Endothelial cell of umbilical vein (primary cell): ENCODE measurements around the gene ABCA1. TPM values are rescaled to one million over a fixed set of nuclear protein-coding genes. Genes with fewer than 3 reads are reported as not detected.

Experiments
- BruUV-seq: library from RNA; stranded (reverse); fragments of 400-500 nt; replicated peaks from 2 replicates; lab custom pipeline; 2021; lab: Mats Ljungman, UMichigan
- CTCF ChIA-PET: fragments of 300-600, 350-600 bp; sonication (Branson Sonifier 250); formaldehyde crosslinking; loops from one replicate; lab custom pipeline; 2021; ENCODE audit warnings: antibody characterized with exemption, inconsistent platforms; lab: Charles Lee
- POLR2A ChIA-PET: fragments of 300-600, 350-600 bp; sonication (Branson Sonifier 250); formaldehyde crosslinking; loops from one replicate; lab custom pipeline; 2021; ENCODE audit warnings: antibody characterized with exemption, inconsistent platforms; lab: Charles Lee
- DNase-seq: peaks from one replicate; pipeline ENCODE4 v3.0.0-alpha.2; 2011; ENCODE audit warnings: low read depth, low spot score
- FAIRE-seq: peaks from 2 replicates; lab custom pipeline; 2011; peaks lifted over from hg19 to GRCh38; lab: Jason Lieb, UNC
- H2AFZ ChIP-seq: 2 replicates; pipeline ENCODE4 v1.6.0; 2012; ENCODE audit warnings: low read depth, low read length, control low read depth, inconsistent platforms
- H3K27ac ChIP-seq: 2 replicates; pipeline ENCODE4 v1.5.1; 2011; ENCODE audit warnings: low read depth, mild to moderate bottlenecking, control low read depth, low read length, moderate library complexity; ENCODE audit not compliant: insufficient read depth
- H3K27me3 ChIP-seq, 2 experiments: 2 replicates each; pipeline versions ENCODE4 v1.6.0 to v1.6.1; 2011; ENCODE audit warnings: low read length in 2 of 2, mixed read lengths in 1 of 2; ENCODE audit not compliant: control insufficient read depth in 2 of 2, insufficient read depth in 2 of 2
- H3K36me3 ChIP-seq, 2 experiments: 2 replicates in 1 of 2; 3 replicates in 1 of 2; pipeline ENCODE4 v1.5.1; 2011; ENCODE audit warnings: low read length in 2 of 2, mild to moderate bottlenecking in 1 of 2, moderate library complexity in 1 of 2; ENCODE audit not compliant: control insufficient read depth in 2 of 2, insufficient read depth in 2 of 2; ENCODE audit errors: extremely low read depth in 1 of 2
- H3K4me1 ChIP-seq: 3 replicates; pipeline ENCODE4 v1.5.1; 2011; ENCODE audit warnings: mild to moderate bottlenecking, low read length; ENCODE audit not compliant: control insufficient read depth, insufficient read depth; ENCODE audit errors: extremely low read depth
- H3K4me2 ChIP-seq: 2 replicates; pipeline ENCODE4 v1.6.1; 2011; ENCODE audit warnings: low read length, control low read depth, mixed read lengths; ENCODE audit not compliant: insufficient read depth
- H3K4me3 ChIP-seq, 3 experiments: fragments of 200-600 bp in 1 of 3; sonication (generic), shearing (Covaris generic) in 1 of 3; replicated peaks in 1 of 3; 2 replicates each; pipeline ENCODE4 v1.5.1; 2011 to 2016; ENCODE audit warnings: control low read depth in 3 of 3, low read length in 3 of 3, mild to moderate bottlenecking in 2 of 3, inconsistent platforms in 1 of 3, low read depth in 1 of 3, moderate library complexity in 1 of 3; ENCODE audit not compliant: insufficient read depth in 1 of 3
- H3K79me2 ChIP-seq: 2 replicates; pipeline ENCODE4 v1.6.0; 2012; ENCODE audit warnings: low read length, inconsistent platforms; ENCODE audit not compliant: control insufficient read depth, insufficient read depth
- H3K9ac ChIP-seq: replicated peaks from 2 replicates; pipeline ENCODE3; 2011; ENCODE audit warnings: low read length, control low read depth; ENCODE audit not compliant: insufficient read depth; ENCODE audit errors: extremely low read depth
- H3K9me1 ChIP-seq: replicated peaks from 3 replicates; pipeline ENCODE4 v1.6.0; 2011; ENCODE audit warnings: mild to moderate bottlenecking, low read length; ENCODE audit not compliant: control insufficient read depth, insufficient read depth; ENCODE audit errors: extremely low read depth
- H3K9me3 ChIP-seq: replicated peaks from 2 replicates; pipeline ENCODE4 v1.5.1; 2012; ENCODE audit warnings: low read length, inconsistent platforms; ENCODE audit not compliant: control insufficient read depth, insufficient read depth
- H4K20me1 ChIP-seq: replicated peaks from 2 replicates; pipeline ENCODE3; 2011; ENCODE audit warnings: mild to moderate bottlenecking, low read length; ENCODE audit not compliant: control insufficient read depth, insufficient read depth; ENCODE audit errors: extremely low read depth
- CTCF ChIP-seq, 2 donors: IDR thresholded peaks; 1 replicate in 1 of 2; 2 replicates in 1 of 2; pipeline ENCODE4 v1.5.1; 2011; ENCODE audit warnings: low read length in 2 of 2, mild to moderate bottlenecking in 2 of 2, moderate library complexity in 2 of 2, control low read depth in 1 of 2, inconsistent platforms in 1 of 2, low read depth in 1 of 2; ENCODE audit not compliant: insufficient read depth in 1 of 2; ENCODE audit errors: extremely low read depth in 1 of 2
- MAX ChIP-seq: IDR thresholded peaks from 2 replicates; pipeline ENCODE4 v1.6.1; 2011; ENCODE audit not compliant: insufficient read depth, insufficient read length
- MYC ChIP-seq: IDR thresholded peaks from one replicate; pipeline ENCODE4 v1.6.1; 2011; ENCODE audit warnings: mild to moderate bottlenecking, low read depth, low read length
- POLR2A ChIP-seq: IDR thresholded peaks from 2 replicates; pipeline ENCODE4 v1.6.1; 2012; ENCODE audit warnings: low read depth, mild to moderate bottlenecking, control low read depth, low read length
- POLR2AphosphoS5 ChIP-seq: IDR thresholded peaks from 2 replicates; pipeline ENCODE4 v1.6.1; 2012; ENCODE audit warnings: low read depth, mild to moderate bottlenecking, control low read depth, low read length, moderate library complexity; ENCODE audit not compliant: insufficient read depth
- dilution Hi-C: fragments of 300-500 bp; cut with MboI; formaldehyde crosslinking; loops from one replicate; pipeline ENCODE4 v1.15.0; 2019; ENCODE audit warnings: low sequenced_read_pairs; ENCODE audit not compliant: extremely low pct_ligation_motif_present
- intact Hi-C: fragments of 100-400 bp; cut with micrococcal nuclease; formaldehyde crosslinking; loops from one replicate; pipeline ENCODE4 v1.10.0; 2022
- polyA plus RNA-seq, 4 experiments: library from polyadenylated mRNA; depleted of rRNA in 3 of 4; stranded (reverse) in 3 of 4; unstranded in 1 of 4; fragments of >200 nt; gene quantifications; 2 replicates each; pipeline versions ENCODE4 v1.2.1 to v1.2.3, GENCODE V29; 2011 to 2012; ENCODE audit warnings: missing spikeins in 1 of 4
- total RNA-seq: library from RNA; stranded (reverse); gene quantifications from 2 replicates; pipeline ENCODE4 v1.2.3, GENCODE V29; 2021

Gene ABCA1
- total and polyA plus RNA-seq, 2 donors (not counting 3 experiments of a cell fraction or from before 2014, with no cell fraction given) = 2.4 to 9.8 TPM

GRCh38 chr9:104974053-104974962 is 46.4 kb upstream of the ABCA1 start:
- no peak overlapping the region for H3K4me3 ChIP-seq
- no peak overlapping the region for H3K9ac ChIP-seq
- H3K4me2 ChIP-seq = no peak overlapping the region
- dilution Hi-C loops (no loop called here), intact Hi-C loops (no loop called here)
- FAIRE-seq = no peak
- H3K9me1 ChIP-seq = no peaks in the 10 kb centered on the region
- H3K79me2 ChIP-seq = no peaks in the 10 kb centered on the region
- no peaks in the 10 kb centered on the region for H3K36me3 ChIP-seq
- no peaks in the 10 kb centered on the region for H4K20me1 ChIP-seq
- H3K4me1 ChIP-seq = no peaks in the 10 kb centered on the region
- no peak overlapping the region for H2AFZ ChIP-seq
- no peak for DNase-seq
- CTCF ChIA-PET = interaction anchor here (1.2 kb wide), 1 partner anchor 111 kb away, joined by 3 read pairs; no protein-coding TSS in a partner anchor
- no TSS peak for BruUV-seq
- POLR2A ChIA-PET = no interaction called here
- no peaks in the 10 kb centered on the region for H3K9me3 ChIP-seq
- H3K27ac ChIP-seq = no peak overlapping the region
- TF ChIP-seq CTCF (IDR thresholded peaks at IDR 0.05; ENCODE audit: extremely low read depth in 1 of 2, insufficient read depth in 1 of 2, low read depth in 1 of 2, low read length in 2 of 2) (no peak), POLR2AphosphoS5 (no peak), POLR2A (no peak), MAX (no peak), MYC (no peak)
- H3K27me3 ChIP-seq = peaks cover 3 to 5% of the 10 kb centered on the region in 2 experiments
